Brain pericyte (primary cell): ENCODE data around the gene PDE1A.

ENCODE experiments used
- DNase-seq: peaks from one replicate; pipeline ENCODE4 v3.0.0-alpha.2; 2012; ENCODE audit warnings: low read depth, low spot score

Gene PDE1A

DNA sequence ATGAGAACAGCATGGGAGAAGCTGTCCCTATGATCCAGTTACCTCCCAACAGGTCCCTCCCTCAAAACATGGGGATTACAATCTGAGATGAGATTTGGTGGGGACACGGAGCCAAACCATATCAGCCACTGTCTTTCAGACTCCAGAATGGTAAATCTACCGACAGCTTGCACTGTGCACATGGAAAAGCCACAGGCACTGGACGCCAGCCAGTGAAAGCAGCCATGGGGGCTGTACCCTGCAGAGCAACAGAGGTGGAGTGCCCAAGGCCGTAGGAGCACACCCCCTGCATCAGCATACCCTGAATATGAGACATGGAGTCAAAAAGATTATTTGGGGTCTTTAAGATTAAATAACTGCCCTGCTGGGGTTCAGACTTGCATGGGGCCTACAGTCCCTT is 218.4 kb downstream of the PDE1A start:
- DNase-seq = no peak

- no peak for DNase-seq
These were observed 219.6 kb downstream of the PDE1A start for GRCh38 chr2:182207049-182207746.

- DNase-seq = no peak
These were observed 229.3 kb downstream of the PDE1A start for GRCh38 chr2:182197529-182197928.

- no peak for DNase-seq
These were observed 233.5 kb downstream of the PDE1A start for GRCh38 chr2:182193291-182193690.

- DNase-seq = no peak
These were observed 235.8 kb downstream of the PDE1A start for GRCh38 chr2:182191061-182191460.

- DNase-seq = no peak
These were observed 239.7 kb downstream of the PDE1A start for GRCh38 chr2:182187130-182187529.

DNA sequence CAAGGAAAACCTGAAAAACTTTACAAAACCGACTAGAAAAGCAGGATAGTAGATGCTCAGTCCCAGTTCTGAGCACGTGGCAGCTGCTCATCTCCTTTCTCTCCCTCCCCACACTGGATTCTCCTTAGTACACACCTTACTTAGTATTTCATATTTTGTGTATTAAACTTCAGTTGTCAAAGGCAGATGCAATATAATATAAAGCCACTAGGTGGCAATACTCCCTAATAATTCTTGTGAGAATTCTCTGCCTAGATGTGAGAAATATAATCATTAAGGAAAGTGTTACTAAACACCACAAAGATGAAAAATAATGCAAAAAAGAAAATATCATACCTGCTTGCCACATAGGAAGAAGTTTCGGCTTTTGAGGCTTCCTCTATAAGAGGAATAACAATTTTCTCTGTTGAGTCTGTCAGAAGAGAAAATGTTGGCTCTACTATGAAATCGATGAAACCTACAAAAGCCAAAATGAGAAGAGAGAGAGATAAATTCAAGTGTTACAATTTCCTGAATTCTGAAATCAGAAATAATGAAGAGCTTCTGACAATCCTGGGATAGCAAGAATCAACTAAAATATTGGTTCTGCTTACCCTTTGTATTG is 240.6 kb downstream of the PDE1A start:
- no peak for DNase-seq

- DNase-seq = no peak
These were observed 244.4 kb downstream of the PDE1A start for GRCh38 chr2:182182436-182182835.

DNA sequence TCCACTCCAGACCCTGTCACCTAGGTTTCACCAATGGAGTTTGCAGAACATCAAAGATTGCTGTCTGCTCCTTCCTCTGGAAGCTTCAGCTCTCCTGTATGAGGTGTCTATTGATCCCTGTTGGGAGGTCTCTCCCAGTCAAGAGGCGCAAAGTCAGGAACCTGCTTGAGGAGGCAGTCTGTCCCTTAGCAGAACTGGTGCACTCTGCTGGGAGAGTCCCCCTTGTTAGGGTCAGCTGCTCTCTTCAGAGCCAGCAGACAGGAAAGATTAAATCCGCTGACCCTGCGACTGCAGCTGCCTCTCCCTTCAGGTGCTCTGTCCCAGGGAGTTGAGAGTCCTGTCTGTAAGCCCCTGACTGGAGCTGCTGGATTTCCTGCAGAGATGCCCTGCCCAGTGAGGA is 245.5 kb downstream of the PDE1A start:
- DNase-seq = no peak

GRCh38 chr2:182179176-182179575 is 247.7 kb downstream of the PDE1A start:
- no peak for DNase-seq

DNA sequence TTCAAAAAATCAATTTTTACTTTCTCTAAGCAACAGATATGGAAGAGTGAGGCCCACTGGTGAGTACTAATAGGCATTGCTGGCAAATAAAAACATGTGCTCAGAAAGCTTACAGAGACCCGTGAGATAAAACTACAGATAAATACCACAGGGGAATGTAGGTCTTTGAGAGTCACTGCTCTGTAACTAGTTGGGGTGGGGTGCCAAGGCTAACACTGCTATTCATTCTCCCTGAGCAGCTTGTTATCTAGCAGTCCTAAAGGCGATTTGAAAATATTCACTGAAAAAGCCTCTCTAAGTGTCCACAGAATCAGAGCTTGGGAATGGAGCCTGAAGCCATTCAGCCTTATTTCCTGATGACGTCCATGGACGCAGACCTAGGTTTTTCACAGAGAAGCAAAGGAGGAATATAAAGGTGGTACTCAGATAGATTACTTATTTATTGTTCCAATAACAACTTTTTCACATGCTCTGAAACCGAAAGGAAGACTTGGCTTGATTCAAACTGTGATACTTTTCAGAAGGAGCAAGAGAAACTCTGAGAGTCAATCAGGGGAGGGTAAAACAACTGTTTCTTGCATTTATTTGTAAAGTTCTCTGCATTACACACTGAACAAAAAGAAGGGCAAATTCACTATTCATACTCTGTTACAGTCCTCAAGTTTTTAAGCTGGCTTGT is 252.8 kb downstream of the PDE1A start:
- DNase-seq = no peak

GRCh38 chr2:182170341-182170740 is 256.5 kb downstream of the PDE1A start:
- DNase-seq = no peak

GRCh38 chr2:182167882-182168281 is 259.0 kb downstream of the PDE1A start:
- no peak for DNase-seq

DNA sequence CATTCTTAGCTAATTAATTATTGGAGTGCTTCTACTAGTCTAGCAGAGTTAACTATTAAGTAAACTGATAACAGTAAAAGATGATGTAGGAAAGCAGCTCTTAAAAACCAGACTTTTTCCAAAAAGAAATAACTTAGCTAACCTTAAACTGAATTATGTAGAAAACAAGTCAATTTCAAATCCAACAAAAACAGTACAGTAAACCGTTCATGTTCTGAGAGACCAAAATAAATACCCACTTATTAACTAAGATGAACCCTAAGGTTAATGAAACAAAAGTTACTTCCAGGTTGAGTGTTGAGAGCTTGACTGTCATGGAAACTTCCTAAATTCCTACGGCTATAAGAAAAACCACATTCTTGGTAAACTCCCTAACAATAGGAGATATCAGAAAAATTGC is 260.0 kb downstream of the PDE1A start:
- DNase-seq = no peak

DNA sequence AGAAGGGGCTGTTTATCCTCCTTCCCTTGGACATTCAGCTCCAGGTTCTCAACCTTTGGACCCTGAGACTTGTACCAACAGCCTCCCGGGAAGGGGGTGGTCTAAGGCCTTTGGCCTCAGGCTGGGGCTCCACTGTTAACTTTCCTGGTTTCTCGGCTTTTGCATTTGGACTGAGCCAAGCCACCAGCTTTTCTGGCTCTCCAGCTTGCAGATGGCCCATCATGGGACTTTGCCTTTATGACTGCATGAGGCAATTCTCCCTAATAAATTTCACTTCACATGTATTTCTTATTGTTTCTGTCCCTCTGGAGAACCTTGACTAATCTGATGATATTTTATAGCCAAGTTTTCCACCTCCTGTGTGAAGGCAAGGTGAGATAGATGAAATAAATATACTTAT is 260.4 kb downstream of the PDE1A start:
- DNase-seq = no peak

GRCh38 chr2:182165202-182165601 is 261.6 kb downstream of the PDE1A start:
- no peak for DNase-seq

GRCh38 chr2:182164686-182165085 is 262.1 kb downstream of the PDE1A start:
- DNase-seq = no peak

DNA sequence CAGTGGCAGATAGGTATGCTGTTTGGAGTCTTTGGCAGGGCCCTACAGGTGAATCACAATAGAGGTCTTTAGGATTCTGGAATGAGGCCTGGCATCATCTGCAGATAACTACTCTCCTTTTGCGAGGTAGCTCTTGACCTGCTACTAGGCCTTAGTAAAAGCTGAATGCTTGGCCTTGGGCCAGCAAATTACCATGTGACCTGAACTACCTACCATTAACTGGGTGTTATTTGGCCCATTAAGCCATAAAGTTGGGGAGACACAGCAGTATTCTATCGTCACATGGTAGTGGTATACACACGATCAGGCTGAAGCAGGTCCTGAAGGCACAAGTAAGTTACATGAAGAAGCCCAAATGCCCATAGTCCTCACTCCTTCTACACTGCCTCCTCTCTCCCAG is 263.0 kb downstream of the PDE1A start:
- no peak for DNase-seq

DNA sequence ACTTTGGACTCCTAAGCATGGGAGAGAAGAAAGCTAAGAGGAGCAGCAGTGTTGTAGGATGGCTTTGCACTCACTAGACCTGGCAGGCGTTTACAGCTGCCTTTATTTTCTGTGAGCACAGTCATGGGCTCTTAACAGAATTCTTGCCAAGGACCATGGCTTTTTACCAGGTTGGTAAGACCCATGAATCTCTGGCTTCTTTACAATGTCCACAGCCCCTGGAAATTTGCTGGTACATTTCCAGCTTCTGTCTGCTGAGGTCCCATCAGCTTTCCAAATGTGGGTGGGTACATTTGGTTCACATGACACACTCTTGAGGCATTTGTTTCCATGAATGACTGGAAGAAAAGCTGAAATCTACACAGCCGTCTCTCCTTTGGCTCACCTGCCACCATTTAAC is 278.5 kb downstream of the PDE1A start:
- DNase-seq = no peak

- no peak for DNase-seq
These were observed 282.1 kb downstream of the PDE1A start for GRCh38 chr2:182144776-182145165.

DNA sequence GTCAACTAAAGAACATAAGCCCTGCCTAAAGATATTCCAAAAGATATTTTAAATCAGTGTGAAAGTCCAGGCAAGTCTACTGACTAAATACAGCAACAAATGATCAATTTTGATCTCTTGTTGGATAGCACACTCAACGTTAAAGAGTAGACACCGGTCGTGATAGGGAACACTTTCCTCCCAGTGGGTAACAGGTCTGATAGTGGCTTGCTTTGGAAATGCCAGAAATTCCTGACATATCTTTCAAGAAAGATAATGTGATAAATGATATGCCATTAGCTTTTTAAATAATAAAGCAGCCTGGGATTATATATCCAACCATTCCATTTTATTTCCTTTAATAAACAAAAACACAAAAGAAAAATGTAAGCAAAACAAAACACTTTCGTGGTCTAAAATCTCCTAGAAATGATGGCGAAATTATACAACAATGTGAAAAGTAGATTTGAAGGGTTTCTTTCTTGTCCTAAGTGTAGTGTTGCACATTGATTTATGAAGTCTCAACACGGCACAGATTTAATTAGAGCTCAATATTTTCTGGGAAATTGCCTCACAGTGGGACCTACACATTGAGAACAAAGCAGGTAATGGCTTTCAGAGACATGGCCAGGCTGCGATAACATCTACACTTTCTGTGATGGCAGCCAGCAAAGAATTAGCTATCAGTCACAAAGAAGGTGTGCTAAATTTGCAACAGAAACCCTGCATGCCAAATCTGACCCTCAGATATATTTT is 282.6 kb downstream of the PDE1A start:
- no peak for DNase-seq

GRCh38 chr2:182142062-182142461 is 284.8 kb downstream of the PDE1A start:
- DNase-seq = no peak
